HG03196 (cell line): ENCODE results near the gene GPS1.

ENCODE experiments used
- ATAC-seq: cut with Tn5 transposase; IDR thresholded peaks from one replicate; pipeline ENCODE4 v1.9.1; 2021; ENCODE audit not compliant: unreplicated experiment

GPS1 gene

GRCh38 chr17:82041144-82041814 is 10.4 kb upstream of the GPS1 start:
- no peak for ATAC-seq

GRCh38 chr17:82042649-82043048 is 9.0 kb upstream of the GPS1 start:
- ATAC-seq = no peak

- ATAC-seq = no peak
Measured at GRCh38 chr17:82043507-82043906, 8.2 kb upstream of the GPS1 start.

DNA sequence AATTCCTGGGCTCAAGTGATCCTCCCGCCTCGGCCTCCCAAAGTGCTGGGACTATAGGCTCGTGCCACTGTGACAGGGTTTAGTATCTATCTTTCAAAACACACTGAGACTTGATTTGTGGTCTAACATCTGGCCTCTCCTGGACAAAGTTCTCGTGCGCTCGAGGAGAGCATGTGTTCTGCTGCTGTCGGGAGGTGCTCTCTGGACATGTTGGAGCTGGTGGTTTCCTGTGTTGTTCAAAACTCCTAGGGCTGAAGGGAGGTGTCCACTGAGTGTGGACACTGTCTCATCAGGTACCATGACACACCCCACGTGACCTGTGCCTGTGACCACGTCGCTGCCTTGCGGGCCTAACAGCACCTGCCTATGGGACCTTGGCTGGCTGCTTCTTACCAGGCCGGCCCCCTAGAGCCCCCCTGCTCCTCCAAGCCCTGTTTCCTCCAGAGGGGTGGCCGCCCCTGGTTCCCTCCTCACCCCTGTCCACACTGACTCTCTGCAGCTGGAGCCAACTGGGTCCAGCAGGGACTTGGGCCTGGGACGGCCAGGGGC is 5.7 kb upstream of the GPS1 start:
- no peak for ATAC-seq

- no peak for ATAC-seq
Measured at GRCh38 chr17:82046903-82047302, 4.8 kb upstream of the GPS1 start.

GRCh38 chr17:82047379-82047778 is 4.3 kb upstream of the GPS1 start:
- no peak for ATAC-seq

DNA sequence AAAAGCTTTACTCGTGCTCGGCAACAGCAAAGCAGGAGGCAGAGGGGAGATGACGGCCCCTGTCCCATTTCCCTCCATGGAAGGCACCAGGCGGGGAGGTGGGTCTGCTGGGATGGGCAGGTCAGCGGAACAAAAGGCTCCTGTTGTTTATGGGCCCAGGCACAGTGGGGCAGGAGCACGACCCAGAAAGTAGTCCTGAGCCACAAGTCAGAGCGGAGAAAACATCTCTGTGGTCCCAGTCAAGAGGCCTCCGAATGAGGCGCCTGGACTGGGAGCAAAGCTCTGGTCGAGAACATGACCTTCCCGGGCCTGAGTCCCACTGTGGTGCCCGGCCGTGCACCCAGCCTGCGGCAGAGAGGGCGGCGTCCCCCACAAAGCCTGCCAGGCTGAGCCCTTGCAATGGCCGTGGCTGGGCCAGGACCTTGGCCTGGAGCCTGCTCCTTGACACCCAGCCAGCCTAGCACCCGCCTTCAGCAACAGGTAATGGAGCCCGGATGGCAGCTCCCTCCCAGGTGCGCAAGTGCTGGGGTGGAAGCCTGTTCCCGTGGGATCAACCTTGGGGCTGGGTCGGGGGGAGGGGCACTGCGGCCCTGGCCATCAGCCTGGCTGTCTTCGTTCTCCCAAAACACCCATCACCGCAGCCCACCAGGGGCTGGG is 3.7 kb upstream of the GPS1 start:
- ATAC-seq = no peak

DNA sequence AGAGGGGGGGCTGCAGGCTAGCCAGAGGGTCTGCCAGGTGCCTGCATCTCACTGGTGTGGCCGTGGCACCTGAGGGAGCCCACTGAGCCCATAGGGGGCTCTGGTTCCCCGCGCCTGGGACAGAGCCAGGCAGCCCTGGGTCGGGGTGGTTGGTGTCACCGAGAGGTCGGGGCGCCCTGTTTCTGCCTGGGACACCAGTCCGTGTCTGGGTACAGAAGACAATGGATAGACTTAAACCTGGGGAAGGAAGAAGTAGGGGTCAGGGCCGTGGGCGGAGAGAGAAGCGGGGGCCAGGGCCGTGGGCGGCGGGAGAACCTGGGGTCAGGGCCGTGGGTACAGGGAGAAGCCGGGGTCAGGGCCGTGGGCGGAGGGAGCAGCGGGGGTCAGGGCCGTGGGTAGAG is 3.1 kb upstream of the GPS1 start:
- ATAC-seq = no peak

- no peak for ATAC-seq
Measured at GRCh38 chr17:82049106-82049505, 2.6 kb upstream of the GPS1 start.

- no peak for ATAC-seq
Measured at GRCh38 chr17:82049521-82049971, 2.2 kb upstream of the GPS1 start.

DNA sequence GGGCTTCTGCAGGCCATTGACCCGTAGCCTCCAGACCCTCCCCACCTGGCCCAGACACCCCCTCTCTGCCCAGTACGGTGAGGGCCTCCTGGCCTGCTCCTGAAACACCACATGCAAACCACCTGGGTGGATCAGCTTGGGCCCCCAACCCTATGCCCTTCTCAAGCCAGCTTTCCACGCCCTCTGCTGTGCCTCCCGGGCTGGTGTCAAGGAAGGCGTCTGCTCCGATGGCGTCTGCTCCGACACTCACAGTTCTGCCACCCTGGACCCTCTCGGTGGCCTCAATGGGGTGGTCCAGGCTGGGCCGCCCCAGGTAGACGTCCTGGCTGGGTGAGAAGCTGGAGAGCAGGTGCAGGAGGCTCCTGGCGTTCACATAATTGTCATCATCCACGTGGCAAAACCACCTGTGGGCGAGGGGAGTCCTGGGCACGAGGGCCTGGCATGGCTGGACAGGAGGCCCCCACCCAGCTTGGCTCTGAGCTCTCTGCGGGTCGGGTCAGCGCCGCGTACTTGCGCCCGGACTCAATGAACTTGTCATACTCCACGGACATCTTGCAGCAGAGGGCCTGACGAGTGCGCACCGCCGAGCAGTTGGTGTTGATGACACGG is 1.4 kb upstream of the GPS1 start:
- no peak for ATAC-seq

- no peak for ATAC-seq
Measured at GRCh38 chr17:82050761-82051641, 697 bp upstream of the GPS1 start.

DNA sequence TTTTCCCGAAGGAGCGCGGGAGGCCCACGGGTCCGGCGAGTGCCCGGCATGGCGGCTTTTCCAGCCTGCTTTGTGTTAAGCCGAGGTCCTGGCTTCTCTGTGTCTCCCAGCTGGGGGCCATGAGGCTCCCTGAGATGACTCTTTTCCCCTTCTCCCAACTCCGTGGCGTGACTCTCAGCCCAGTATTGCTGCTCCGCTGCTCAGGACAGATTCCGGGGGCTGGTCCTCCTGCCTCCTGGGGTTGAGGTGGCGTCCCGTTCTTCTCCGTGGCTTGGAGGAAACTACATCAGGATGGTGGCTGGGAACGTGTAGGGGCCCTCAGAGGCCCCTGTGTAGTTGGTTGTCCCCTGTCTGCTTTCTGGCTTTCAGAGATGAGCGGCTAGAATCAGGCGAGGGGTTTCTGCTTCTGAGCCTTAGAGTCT is 951 bp downstream of the GPS1 start:
- no peak for ATAC-seq

DNA sequence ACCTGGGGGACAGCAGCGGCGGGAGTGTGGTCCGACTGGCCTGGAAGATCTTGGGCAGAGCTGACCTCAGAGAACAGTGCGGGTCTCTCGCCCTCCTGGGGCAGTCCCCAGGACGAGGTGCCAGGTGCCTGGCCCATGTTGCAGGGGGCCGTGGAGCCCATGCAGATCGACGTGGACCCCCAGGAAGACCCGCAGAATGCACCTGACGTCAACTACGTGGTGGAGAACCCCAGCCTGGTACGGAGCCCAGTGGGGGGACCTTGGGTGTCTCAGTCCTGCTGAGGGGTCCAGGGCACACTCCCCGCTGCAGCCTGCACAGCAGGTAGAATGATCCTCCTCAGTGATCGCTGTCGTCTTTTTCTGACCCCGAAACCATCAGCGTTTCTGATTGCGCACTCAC is 1.4 kb downstream of the GPS1 start:
- ATAC-seq = no peak

- ATAC-seq = no peak
Measured at GRCh38 chr17:82053556-82054263, 2.0 kb downstream of the GPS1 start.

DNA sequence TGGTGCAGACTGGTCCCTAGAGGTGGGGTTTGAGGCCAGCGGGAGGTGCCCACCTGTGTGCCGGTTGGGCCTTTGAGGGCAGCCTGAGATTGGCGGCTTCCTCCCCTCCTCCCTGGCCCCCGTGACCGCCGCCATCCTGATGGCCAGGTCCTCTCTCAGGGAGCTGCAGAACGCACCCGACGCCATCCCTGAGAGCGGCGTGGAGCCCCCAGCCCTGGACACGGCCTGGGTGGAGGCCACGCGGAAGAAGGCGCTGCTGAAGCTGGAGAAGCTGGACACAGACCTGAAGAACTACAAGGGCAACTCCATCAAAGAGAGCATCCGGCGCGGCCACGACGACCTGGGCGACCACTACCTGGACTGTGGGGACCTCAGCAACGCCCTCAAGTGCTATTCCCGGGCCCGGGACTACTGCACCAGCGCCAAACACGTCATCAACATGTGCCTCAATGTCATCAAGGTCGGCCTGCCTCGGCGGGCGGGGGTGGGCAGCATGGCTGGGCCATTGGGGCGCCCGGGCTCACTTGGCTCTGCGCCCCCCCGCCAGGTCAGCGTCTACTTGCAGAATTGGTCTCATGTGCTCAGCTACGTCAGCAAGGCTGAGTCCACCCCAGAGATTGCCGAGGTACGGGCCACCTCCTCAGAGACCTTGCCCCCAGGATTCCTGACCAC is 2.8 kb downstream of the GPS1 start:
- no peak for ATAC-seq

- ATAC-seq = no peak
Measured at GRCh38 chr17:82055023-82055964, 3.6 kb downstream of the GPS1 start.

- no peak for ATAC-seq
Measured at GRCh38 chr17:82055965-82056728, 4.4 kb downstream of the GPS1 start.
